Measurements from ENCODE around the gene RAB30.
A peak's percentile ranks its signal among the peaks of the same experiment; 100 is the strongest.

RAB30 gene

DNA sequence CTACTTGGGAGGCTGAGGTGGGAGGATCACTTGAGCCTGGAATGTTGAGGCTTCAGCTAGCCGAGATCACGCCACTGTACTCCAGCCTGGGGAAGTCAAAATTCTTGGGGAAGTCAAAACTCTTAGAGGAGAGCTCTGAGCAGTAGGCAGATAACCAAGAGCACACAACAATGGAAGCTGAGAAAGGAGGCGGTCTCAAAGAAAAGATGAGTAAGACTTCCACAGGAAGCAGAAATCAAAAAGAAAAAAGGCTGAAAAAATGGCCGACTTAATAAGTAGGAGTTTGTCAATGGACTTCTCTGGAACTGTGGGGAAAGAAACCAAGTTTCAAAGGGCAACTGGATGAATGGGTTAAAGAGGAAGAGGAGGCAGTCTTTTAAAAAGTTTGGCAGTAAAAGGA, 32.1 kb downstream of the RAB30 start:
- no peak for DNase-seq (ENCODE audit: low read depth in 2 of 2)

DNA sequence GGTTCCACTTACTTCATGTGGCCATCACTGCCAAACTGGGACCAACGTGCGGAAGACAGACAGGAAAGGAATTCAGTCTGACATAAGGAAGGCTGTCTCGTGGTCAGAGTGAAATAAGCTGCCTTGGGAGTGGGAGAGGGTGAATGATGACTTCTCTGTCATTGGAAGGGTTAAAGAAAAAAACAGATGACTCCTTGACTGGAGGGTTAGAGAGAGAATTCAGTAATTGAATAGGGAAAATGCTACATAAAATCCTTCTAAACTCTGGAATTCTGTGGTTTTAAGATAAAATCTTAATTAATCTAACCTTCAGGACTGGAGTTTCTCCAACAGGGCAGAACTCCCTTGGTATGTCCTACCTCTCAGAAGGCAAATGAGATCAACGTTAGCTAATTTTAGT, 33.8 kb downstream of the RAB30 start:
- DNase-seq (ENCODE audit: low read depth in 2 of 2), result peak; percentile 47 to 53

DNA sequence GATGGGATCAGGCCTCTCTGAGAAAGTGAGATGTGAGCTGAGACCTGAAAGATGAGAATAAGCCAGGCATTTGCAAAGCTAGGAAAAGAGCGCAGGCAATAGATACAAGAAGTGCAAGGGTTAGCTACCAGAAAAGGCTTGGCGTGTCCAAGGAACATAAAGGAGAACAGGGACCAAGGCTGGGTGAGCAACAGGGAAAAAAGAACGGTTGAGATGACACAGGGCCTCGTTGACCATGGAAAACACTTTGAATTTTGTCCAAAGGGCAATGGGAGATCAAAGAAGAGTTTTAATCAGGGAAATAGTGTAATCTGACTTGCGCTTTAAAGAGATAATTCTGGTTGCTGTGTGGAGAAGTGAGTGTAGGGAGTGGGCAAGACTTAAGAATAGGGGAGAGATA, 35.0 kb downstream of the RAB30 start:
- DNase-seq (ENCODE audit: low read depth in 2 of 2), result no peak

DNA sequence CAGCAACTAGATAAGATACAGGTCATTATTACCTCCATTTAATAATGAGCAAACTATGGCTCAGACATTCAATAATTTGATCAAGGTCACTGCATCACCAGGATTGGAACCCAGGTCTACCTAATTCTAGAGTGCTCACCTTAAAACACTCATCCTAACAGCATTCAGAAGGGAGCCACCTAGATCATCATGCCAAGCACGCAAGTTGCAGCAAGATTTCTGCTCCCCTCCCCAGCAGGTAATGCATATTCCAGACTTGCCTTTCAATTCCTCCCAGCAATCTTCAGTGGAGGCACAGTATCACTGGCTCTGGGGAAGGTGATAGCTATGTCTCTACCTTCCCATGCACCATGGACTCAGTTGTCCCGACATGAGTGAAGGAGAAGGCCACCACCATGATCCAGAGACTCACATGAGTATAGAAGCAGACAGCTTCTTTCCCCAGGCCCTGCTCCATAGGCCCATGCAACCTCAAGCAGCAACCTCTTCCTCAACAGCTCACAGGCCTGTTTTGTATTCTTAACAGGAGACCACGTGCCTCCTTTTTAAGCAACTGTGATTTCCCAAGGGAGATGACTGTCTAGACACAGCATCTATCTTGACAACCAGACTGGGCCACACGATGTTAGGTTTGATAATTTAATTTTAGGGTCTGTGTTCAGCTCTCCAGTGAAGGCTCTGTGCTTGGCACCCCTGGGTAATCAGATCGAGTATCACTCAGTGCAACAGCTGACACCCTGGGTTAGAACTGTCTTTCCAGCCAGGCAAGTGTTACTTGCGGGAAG, 36.4 kb downstream of the RAB30 start:
- no peak for DNase-seq (ENCODE audit: low read depth in 2 of 2)

DNA sequence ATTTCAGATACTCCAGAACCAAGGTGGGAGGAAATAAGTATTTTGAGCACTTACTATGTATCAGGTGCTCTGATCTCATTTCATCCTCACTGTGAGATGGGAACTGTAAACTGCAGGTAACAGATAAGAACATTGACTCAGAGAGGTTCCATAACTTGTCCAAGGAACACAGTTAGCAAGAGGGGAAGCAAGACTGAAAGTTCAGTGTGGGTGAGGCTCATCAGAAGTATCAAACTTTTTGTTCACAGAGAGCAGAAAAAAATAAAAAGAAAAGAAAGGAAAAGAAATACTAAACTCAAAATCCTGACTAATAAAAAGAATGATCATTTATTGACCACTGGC, 37.1 kb downstream of the RAB30 start:
- DNase-seq (ENCODE audit: low read depth in 2 of 2), result no peak

DNA sequence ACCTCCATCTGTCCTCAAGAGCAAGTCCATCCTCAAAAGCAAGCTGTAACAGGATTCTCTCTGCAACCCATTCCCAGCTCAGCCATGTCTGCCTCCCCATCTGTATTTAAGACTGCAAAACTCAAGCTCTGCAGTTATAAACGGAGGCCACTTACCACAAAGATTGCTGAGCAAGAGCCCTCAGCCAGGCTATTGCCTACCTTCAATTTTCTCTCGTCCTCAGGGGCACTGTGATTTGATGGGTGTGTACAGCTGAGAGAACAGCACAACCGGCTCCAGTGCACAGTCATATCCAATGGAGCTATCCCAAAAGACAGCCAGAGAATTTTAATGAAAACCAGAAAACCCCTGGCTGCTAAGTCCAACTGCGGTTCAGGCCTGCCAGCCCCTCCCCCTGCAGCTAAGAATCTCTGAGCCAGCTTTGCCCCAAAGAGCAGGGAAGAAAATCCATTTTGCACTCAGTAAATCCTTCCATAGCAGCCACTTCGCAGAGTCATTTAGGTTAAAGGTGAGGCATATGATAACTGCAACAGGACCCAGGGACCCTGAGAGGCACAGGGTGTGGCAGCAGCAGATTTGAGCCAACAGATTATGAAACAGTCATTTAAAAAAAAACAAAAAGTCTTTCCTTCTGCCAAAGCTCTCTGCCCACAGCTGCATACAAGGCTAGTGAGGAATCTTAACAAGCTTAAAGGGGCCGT, 37.6 kb downstream of the RAB30 start:
- DNase-seq (ENCODE audit: low read depth in 2 of 2), result peak; percentile 91 to 92

DNA sequence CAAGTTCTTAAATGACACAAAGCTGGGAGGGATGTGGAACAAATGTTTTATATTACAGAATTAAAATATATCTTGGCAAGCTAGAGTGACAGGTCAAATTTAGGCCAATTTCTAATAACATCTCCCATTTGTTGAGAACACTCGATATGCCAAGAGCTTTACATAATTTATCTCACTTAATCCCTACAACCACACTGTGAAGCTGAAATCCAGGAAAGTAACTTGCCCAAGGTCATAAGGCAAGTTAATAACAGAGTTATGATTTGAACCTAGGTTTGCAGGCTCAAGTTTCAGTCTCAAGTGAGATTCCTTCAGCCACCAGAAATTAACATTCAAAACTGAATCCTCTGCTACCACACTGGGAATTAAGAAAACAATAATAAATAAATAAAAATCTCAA, 38.3 kb downstream of the RAB30 start:
- no peak for DNase-seq (ENCODE audit: low read depth in 2 of 2)

DNA sequence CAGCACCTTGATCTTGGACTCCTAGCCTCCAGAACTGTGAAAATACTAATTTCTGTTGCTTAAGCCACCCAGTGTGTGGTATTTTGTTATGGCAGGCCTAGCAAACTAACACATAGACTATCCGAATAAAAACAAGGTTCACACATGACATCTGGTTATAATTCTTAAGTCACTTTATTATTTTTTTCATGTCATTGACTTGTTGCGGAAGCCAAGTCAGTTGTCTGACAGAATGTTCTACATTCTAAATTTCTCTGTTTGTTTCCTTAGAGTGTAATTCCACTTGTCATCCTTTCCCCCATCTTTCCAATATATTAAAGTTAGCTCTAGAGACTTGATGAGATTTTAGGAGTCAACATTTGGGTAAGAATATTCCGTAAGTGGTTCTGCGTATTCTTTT, 40.6 kb downstream of the RAB30 start:
- DNase-seq (ENCODE audit: low read depth in 2 of 2), result no peak

DNA sequence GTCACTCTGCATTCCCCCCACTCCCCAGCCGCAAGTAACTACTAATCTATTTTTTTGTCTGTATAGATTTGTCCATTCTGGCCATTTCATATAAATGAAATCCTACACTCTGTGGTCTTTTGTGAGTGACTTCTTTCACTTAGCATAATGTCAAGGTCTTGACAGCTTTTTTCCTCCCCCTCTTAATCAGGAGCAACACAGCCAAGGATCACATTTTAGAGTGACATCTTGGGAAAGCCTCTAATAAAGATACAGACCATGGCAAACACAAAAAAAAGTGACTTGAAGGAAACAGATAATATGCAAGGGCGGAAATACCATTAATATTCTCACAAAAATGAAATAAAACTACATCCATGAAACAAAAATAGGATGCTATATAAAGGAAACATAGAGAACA, 43.9 kb downstream of the RAB30 start:
- no peak for DNase-seq (ENCODE audit: low read depth in 2 of 2)

DNA sequence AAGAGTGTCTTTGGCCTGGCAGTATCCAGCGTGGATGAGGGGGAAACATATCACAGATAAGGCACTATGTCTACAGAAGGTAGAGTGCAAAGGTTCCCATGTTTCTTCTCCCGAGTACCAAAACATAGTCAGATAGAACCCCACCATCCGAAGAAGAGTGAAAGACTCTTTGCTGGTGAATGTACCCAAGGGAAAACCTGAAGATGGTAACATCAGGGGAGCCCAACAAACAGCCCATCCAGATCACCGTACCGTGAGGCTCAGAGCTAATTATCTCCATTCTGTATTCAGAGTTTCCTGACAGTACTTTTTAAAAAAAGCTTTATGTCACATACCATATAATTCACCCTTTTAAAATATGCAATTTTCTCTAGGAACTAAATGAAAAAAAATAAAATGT, 44.4 kb downstream of the RAB30 start:
- DNase-seq (ENCODE audit: low read depth in 2 of 2), result no peak

DNA sequence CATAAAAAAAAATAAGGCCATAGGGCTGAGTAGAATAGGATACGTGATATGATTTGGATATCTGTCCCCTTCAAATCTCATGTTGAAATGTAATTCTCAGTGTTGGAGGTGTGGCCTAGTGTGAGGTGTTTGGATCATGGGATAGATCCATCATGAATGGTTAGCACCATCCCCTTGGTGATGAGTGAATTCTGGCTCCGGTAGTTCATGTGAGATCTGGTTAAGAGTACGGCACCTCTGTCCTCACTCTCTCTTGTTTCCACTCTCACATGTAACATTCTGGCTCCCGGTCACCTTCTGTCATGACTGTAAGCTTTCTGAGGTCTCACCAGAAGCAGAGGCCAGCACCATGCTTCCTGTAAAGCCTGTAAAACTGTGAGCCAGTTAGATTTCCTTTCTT, 45.5 kb downstream of the RAB30 start:
- no peak for DNase-seq (ENCODE audit: low read depth in 2 of 2)

DNA sequence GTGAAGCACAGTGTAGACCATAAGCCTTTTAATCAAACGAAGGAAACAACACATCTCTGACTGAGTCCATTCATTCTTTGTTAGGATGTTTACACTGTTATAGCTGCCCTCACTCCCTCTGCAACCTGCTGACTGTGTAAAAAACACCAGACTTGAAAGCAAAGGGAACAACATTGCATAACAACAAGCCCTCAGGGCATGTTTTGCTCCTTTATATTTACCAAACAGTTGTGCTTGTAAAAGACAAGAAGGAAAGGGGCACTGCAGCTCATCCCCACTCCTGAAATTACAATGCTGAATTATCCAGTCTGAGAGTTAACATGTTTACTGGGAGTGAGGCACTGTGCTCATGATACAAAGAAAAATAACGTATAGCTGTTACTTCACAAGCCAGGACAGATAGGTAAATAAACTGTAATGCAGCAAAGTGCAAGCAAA, 46.4 kb downstream of the RAB30 start:
- DNase-seq (ENCODE audit: low read depth in 2 of 2), result no peak

DNA sequence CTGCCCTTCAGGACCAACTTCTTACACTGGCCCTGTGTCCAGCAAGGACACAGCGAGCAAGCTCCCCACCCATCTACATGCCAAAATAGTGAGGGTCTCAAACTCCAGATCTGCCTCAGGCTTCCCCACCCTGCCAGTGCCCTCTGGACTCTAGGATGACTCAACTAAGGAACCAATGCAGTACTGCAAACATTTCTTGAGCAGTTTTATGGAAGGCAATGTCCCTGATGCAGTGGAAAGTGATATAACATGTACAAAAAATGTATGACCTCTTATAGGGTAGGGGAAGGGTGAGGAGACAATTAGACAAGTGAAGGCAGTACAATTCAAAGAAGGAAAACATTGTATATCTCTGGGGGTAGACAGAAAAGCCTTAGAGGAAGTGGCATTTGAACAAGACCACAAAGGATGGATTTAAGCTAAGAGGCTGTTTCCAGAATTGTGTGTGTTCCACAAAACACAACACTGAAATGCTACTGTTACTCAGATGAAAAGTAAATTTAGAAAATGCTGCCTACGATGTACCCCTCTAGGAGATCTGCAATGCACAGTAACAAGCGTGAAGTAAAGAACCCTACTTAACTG, 47.3 kb downstream of the RAB30 start:
- no peak for DNase-seq (ENCODE audit: low read depth in 2 of 2)

DNA sequence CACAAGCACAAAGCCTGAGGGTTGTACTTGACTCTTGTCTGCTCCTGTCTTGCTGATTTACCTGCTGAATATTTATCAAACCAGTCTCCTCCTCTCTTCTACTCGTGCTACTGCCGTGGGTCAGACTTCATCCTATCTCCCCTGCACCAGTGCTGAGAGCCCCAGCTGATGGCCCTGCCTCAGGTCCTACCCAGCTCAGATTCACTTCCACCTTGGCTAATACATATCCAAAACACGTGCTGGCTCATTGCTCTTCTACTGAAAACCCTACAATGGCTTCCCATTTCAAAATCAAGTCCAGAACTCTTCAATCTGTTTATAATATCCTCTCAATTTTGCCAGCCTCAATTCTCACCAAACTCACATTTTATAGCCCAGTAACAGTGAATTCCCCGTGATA, 48.3 kb downstream of the RAB30 start:
- no peak for DNase-seq (ENCODE audit: low read depth in 2 of 2)

DNA sequence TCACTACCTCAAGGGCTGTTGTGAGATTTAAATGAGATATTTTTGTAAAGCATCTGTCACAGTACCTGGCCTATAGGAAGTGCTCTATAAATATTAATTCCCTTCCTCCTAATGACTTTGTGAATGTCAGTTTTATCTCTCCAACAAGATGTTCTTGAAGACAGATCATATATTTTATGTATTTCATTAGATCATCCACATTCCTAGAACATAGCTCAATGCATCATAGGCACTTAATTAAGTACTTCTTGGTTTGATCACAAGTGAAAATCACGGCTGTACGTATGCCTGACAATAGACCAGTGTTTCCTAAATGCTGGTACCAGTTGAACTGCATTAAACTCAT, 49.9 kb downstream of the RAB30 start:
- no peak for DNase-seq (ENCODE audit: low read depth in 2 of 2)

DNA sequence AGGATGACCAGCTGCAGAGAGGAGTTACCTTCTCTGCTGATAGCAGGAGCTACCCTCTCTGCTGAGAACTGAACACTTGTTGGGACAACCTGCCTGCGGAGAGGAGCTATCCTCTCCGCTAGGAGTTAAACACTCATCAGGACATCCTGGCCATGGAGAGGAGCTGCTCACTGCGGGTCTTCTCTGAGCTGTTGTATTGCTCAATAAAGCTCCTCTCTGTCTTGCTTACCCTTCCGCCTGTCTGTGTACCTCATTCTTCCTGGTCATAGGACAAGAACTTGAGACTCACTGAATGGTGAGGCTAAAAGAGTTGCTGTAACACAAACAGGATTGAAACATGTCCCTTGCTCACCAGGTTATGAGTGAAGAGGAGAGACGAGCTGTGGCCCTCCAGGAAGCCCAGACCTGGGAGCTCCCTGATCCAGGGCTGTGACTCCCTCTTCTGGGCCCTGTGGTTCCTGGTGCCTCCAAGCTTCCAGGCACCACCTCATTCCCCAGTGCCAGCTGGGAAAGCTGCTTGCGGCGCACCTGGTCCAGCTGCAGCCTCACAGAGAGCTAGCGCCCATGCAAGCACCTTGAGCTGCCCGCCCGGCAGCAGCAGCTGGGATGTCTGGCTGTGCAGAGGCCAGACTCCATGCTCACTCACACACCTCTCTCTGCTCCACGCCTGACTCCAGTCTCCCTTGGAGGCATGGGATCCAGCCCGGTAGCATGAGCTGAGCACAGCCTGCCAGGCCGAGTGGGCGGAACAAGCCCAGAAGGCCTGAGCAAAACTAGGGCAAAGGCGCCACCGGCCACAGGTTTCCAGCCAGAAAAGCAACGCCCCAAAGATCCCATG, 50.5 kb downstream of the RAB30 start:
- DNase-seq (ENCODE audit: low read depth in 2 of 2), result no peak

DNA sequence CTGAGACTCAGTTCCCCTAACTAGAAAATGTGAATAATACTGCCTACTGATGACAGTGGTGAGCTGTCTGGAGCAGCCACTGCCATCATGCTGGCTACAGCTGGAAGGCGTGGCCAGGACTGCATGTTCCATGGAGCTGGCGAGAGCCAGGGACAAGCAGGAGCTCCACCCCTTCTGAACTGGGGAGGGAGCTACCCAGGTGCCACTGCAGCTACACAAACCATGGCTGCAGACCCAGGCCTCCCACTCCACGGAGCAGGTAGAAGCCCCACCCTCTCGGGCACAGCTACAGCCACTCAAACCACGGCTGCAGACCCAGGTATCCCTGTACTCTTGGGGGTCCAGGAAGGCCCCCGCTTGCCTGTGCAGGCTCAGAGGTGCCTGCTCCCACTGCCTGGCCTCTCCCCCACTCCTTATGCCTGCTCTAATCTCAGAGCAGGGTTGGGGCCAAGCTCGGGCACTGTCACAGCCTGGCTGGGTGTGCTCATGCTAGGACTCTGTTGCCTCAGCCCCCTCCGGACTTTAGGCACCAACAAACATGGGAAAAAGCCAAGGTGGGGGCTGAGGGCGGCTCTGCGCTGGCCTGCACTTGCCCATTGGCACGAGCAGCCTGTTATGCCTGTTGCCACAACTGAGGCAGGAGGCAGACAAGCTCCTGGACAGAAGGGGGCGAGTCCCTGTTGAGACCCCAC, 51.7 kb downstream of the RAB30 start:
- no peak for DNase-seq (ENCODE audit: low read depth in 2 of 2)

DNA sequence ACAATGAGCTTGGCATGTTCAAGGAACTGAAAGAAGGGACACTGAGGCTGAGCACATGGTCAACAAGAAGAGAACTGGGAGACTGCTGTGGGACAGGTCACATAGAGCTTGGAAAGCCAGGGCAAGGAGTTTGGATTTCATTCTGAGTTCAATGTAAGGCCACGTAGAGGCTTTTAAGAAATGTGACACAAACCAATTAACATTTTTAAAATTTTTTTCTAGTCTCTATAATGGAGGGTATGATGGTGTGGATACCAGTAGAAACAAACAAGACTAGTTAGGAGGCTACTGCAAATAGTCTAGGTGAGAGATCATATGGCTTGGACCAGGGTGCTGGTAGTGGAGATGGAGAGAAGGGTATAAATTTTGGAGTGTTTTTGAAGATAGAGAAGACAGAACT, 56.7 kb downstream of the RAB30 start:
- DNase-seq (ENCODE audit: low read depth in 2 of 2), result no peak

DNA sequence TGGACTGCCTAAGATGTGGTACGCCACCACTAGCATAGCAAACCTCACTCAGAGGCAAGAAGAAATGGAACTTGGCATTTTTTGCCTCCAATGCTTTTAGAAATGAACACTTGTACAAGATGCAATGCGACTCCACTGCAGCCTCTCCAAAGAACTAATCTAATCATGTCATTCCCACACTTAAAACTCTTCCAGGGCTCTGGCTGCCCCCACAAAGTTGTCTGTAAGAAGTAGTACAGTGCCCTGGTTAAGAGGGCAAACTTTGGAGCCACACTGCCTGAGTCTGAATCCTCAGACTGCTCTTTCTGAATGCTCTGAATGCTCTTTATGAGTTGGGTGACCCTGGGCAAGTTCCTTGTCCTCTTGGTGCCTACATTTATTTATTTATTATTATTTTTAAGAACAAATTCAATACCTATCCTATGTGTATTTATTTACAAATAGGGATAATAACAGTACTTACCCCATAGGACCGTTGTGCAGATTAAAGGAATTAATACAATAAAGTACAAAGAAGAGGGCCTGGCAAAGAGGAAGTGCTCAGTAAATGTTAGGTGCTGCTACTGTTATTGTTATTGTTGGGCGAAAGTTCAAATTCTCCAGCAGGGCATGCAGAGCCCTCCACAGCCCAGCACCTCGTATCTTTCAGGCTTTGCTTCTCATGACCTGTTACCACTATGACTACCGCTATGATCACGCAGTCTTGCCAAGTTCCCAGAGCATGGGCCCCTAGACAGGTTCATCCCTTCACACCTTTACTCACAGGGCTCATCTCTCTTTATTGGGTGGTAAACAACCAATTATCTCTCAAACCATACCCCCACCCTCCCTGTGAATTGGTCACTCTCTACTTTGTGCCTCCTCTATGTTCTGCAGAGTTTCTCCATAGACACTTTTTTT, 59.3 kb downstream of the RAB30 start:
- DNase-seq (ENCODE audit: low read depth in 2 of 2), result no peak

DNA sequence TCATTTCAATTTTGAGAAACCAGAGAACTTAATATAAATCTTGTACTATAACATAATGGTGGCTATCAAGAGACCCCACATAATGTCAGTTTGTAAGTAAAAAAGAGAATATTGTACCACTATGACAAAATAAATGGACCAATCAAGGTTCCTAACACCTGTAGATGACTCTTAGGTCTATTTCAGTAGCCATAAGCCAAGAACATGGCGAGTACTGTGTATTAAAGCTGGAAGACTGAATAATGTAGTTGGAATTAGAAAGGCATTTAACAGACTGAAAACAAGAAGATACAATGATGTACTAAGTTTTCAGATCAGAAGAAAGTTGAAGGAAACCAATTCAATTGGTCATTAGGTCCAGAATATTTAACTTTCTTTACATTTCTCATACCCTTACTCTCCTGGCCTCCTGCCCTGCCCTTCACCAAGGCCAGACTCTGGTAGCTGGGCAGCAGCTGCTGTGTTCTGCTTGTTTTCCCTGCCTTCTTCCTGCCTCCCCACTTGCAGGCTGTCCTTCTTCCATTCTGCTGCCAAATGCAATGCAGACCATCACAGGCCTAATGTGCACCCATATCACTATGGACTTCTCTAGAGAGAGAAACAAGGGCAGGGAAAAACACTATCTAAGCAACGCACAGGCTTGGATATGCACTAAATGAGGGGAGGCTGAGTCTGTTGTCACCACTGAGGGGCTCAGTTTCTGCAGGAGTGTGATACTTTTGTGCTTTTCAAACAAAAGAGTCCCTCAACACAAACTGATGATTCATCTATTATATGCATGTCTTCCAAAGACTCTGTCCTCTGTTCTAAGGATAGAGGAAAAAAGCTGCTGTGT, 60.1 kb downstream of the RAB30 start:
- no peak for DNase-seq (ENCODE audit: low read depth in 2 of 2)

Measured in fibroblast of skin of left biceps (primary cell).